ENCODE measurements around the gene XPR1.
"Not testable (repeated sequence)": the region's sequence is repeated elsewhere in the genome, so short reads cannot be mapped to it uniquely, and the experiment has no call there.

The XPR1 gene

DNA sequence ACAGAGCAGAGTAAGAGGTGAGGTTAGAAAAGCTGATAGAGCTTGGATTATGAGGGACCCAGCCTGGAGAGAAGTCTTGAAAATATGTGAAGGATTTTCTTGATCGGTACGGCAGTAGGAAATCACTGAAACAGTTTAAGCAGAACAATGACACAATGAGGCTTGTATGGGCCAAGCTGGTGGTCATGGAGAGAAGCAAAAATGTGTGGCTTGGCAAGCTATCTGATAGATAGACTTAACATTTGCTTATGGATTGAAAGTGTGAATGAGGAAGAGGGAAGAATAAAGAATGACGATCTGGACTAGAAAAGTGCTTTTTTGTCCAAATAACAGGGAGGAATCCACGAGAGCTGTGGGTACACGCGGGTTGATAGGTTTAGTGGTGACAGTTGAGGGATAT, 15.4 kb upstream of the XPR1 start:
- DNase-seq = no peak

DNA sequence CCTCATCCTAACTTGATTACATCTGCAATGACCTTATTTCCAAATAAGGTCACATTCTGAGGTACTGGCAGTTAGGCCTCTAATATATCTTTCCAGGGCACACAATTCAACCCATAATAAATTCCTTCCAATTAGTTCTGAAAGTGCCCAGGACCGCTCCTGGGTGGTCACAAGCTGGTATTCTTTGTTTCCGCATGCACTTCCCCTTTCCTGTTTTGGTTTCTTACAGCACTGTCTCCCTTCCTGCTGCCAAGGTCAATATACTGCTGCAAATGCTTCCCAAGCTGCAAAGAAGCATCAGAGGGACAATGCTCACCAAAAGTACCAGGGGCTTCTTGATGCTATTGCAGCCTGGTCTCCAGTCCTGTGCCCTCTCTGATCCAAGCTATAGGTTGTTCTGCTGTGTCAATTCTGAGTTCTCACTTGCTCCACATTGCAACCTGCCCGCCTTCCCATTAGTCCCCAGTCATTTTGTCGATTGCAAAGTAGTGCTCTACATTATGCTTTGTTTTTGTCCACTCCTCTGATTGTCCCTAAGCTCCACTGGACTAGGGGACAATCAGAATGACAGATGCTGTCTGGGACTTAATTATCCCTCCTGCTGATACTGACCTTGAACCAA, 13.9 kb upstream of the XPR1 start:
- no peak for DNase-seq

- no peak for DNase-seq
These were observed 11.2 kb upstream of the XPR1 start for GRCh38 chr1:180620581-180620980.

GRCh38 chr1:180622658-180623508, 8.9 kb upstream of the XPR1 start:
- DNase-seq = no peak

DNA sequence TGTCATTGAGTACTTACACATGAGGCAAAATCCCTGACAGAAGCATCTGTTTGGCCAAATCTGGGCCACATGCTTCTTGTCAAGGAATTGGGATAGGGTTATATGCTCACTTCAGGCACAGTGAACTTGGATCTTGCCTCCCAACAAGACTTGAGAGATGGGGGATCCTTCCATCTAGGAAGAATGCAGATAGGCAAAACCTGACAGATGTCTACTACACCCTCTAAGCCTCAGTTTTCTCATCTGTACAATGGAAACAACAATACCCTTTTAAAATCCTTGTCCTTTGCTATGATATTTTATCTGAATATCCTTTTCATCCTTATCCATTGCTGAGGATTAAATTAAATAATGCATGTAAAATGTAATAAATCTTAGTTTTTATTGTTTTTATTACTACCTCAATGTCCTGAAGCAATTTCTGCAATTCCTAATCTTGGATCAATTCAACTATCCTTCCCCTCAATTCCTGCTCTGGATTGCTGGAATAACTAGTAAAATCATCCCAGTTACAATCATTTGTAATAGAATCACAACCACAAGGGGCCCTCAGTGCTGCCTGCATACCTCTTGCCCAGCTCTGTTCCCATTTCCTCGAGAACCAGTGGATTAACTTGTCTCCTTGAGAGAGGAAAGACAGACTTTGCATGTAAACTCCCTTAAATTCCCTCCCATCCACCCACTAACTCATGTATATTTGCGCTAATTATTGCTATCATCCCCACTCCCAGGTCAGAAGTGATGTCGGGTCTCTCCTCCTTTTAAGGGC, 8.1 kb upstream of the XPR1 start:
- DNase-seq = no peak

- no peak for DNase-seq
These were observed 5.1 kb upstream of the XPR1 start for GRCh38 chr1:180626711-180627110.

DNA sequence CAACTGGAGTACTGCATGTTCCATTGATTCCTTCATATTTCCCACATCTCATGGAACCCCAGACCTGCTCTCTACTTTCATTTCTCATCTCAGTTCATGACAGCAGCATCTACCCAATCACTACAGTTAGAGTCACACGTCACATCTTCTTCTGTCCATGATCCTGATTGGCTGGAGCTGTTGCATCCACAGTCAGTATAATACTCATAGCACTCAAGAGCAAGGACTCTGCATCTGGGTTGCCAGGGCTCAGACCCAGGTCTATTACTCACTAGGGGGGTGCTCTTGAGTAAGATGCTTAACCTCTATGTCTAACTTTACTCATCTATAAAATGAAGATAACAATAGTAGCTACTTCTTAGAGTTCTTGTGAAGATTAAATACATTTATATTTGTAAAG, 4.4 kb upstream of the XPR1 start:
- no peak for DNase-seq

DNA sequence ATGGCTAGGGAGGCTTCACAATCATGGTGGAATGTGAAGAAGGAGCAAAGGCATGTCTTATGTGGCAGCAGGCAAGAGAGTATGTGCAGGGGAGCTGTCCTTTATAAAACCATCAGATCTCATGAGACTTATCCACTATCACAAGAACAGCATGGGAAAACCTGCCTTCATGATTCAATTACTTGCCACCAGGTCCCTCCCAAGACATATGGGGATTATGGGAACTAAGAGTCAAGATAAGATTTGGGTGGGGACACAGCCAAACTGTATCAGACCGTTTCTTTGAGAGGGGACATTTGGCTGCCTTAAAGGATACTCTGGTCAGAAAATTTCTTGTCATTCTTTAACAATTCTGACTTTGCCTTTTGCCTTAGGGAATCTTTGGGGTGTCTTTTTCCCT, 3.2 kb upstream of the XPR1 start:
- no peak for DNase-seq

- DNase-seq = no peak
These were observed 1.2 kb upstream of the XPR1 start for GRCh38 chr1:180630408-180631193.

GRCh38 chr1:180631194-180631765, 542 bp upstream of the XPR1 start:
- no peak for DNase-seq

GRCh38 chr1:180632326-180633056, 669 bp downstream of the XPR1 start:
- peak; percentile 71 for DNase-seq

GRCh38 chr1:180633057-180634056, 1.5 kb downstream of the XPR1 start:
- no peak for DNase-seq

DNA sequence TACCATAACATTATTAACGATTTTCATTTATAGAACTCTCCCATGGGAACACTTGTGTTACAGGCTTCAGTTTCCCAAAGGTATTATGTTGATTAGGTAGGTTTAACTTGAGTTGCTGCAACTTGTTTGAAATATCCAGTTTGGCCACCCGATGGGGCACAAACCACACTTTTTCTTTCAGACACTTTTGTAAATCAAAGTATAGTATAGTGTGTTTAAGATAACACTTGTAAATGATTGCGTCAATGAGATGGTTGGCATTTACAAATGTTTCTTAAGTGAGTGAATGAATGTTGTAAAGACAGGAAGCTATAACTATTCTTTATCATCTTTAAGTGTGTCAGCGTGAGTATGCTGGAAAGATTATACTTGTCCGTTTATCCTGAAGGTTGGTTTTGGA, 4.3 kb downstream of the XPR1 start:
- no peak for DNase-seq

DNA sequence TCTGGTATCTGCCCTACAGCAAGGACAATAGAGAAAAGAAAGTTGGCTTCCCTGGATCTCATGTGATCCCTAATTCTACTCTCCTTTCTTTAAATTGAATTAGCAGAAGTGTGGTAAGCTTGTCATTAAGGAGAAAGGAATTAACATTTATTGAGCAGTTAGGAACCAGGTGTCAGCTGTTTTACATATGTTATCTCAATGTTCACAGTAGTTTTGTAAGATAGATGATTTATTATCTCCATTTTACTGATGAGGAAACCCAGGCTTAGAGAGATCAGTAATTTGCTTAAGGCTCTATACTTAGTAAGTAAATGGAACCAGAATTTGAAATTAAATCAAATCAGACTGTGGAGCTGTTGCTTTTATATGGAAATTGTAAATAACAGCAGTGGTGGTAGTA, 8.0 kb downstream of the XPR1 start:
- no peak for DNase-seq

DNA sequence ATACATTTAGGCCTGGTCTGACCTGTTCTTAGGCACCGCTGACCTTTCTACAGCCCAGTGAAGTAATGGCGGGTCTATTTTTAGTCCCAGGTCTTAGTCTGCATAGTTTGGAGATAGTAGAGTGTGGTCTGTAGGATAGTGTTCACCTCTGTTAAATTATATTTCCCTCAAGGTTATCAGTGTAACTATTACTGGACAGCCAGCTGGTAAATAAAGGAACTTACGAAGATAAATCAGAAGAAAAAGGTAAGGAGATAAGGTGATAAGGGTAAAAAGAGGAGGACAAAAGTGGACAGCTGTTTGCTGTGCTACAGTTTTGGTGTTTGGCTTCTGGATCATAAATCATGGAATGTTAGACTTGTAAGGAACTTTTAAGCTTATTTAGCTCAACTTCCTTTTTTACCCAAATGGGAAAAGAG, 8.7 kb downstream of the XPR1 start:
- DNase-seq = no peak

GRCh38 chr1:180641662-180642061, 9.8 kb downstream of the XPR1 start:
- no peak for DNase-seq

GRCh38 chr1:180642781-180643180, 11.0 kb downstream of the XPR1 start:
- DNase-seq = no peak

- DNase-seq = no peak
These were observed 11.9 kb downstream of the XPR1 start for GRCh38 chr1:180643693-180644092.

GRCh38 chr1:180644526-180645192, 12.8 kb downstream of the XPR1 start:
- no peak for DNase-seq

DNA sequence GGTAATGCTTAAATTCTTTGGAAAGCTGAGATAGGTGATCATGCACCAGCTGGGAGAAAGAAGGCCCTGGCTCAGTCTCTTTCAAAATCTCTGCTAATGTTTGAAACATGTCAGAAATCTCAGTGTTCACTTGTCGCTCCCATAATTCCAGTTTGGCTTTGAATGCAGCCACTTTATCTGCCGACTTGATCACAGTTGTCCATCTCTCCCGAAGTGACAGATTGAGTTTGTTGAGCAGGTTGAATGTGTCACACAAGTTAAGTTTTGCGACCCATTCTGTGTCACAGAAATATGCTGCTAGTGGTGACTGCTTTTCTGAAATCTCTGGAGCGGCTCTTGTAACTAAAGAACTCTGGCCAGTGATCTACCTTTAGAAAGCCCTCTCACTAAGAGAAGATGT, 13.4 kb downstream of the XPR1 start:
- not testable (repeated sequence) for DNase-seq
